SH-SY5Y (cell line): Measurements from ENCODE around the gene ADCYAP1R1.

Experiments
- GATA2 ChIP-seq: IDR thresholded peaks from 2 replicates; pipeline ENCODE4 v1.6.1; 2011; ENCODE audit warnings: mild to moderate bottlenecking, low read depth, low read length
- GATA3 ChIP-seq: IDR thresholded peaks from 2 replicates; pipeline ENCODE4 v1.6.1; 2011; ENCODE audit warnings: low read depth, mild to moderate bottlenecking, low read length, moderate library complexity

DNA sequence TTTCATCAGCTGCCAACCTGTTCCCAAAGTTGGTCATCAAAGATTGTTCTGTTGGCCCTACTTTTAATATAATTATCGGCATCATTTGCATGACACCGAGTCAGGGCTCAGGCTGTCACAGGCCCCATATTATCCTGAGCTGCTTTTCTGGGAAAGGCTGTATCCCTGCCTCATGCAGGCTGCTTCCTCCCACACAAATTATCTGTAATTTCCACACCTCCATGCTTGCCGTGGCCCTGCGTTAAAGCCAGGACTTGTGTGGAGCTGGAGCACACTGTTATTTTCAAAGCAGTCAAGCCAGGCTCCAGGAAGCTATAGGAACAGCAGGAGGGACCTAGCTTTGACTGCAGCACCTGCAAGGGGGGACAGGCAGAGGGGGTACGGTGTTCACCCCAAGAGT, 5.4 kb upstream of the ADCYAP1R1 start:
- TF ChIP-seq GATA2, result no peak
- TF ChIP-seq GATA3, result no peak
